GM20000 (cell line): Measurements from ENCODE around the gene TCEANC2.
A peak's percentile ranks its signal among the peaks of the same experiment; 100 is the strongest.

Source experiments
- DNase-seq: peaks from one replicate; pipeline ENCODE4 v3.0.0; 2012; ENCODE audit warnings: low spot score
- CTCF ChIP-seq: IDR thresholded peaks from 2 replicates; pipeline ENCODE4 v1.5.1; 2012; ENCODE audit warnings: mild to moderate bottlenecking, control low read depth; ENCODE audit errors: extremely low read depth, missing control alignments

TCEANC2 gene

GRCh38 chr1:54052431-54052933 is 926 bp upstream of the TCEANC2 start:
- DNase-seq, result peak; percentile 42
- TF ChIP-seq CTCF, result no peak

- no peak for TF ChIP-seq CTCF
- DNase-seq, result no peak
These were observed 483 bp downstream of the TCEANC2 start for GRCh38 chr1:54053745-54054437.

- peak; percentile 10 for DNase-seq
- TF ChIP-seq CTCF, result no peak
These were observed 986 bp downstream of the TCEANC2 start for GRCh38 chr1:54054438-54054749.

- DNase-seq, result no peak
- no peak for TF ChIP-seq CTCF
These were observed 10.9 kb downstream of the TCEANC2 start for GRCh38 chr1:54064299-54064698.

- TF ChIP-seq CTCF, result peak; percentile 34
- DNase-seq, result no peak
These were observed 16.4 kb downstream of the TCEANC2 start for GRCh38 chr1:54069791-54070170.

GRCh38 chr1:54070171-54070837 is 16.9 kb downstream of the TCEANC2 start:
- TF ChIP-seq CTCF, result peak; percentile 58
- DNase-seq, result peak; percentile 60

GRCh38 chr1:54077359-54077758 is 24.0 kb downstream of the TCEANC2 start:
- no peak for TF ChIP-seq CTCF
- DNase-seq, result no peak
